ENCODE data around the gene SIPA1.

Gene SIPA1

GRCh38 chr11:65636108-65637031, 1.5 kb upstream of the SIPA1 start:
- H3K27ac ChIP-seq = peak overlapping the region; percentile 76
- no peak for TF ChIP-seq CTCF (IDR thresholded peaks at IDR 0.05)
- no peak for TF ChIP-seq ZFX (IDR thresholded peaks at IDR 0.05; ENCODE audit: borderline replicate concordance)

- peak overlapping the region; percentile 76 for H3K27ac ChIP-seq
- TF ChIP-seq CTCF (IDR thresholded peaks at IDR 0.05) = no peak
- no peak for TF ChIP-seq ZFX (IDR thresholded peaks at IDR 0.05; ENCODE audit: borderline replicate concordance)
These were observed 806 bp upstream of the SIPA1 start for GRCh38 chr11:65637032-65637557.

- peak overlapping the region; percentile 76 for H3K27ac ChIP-seq
These were observed 1.3 kb downstream of the SIPA1 start for GRCh38 chr11:65639228-65639597.

- no peak for TF ChIP-seq ZFX (IDR thresholded peaks at IDR 0.05; ENCODE audit: borderline replicate concordance)
- TF ChIP-seq CTCF (IDR thresholded peaks at IDR 0.05) = no peak
- no peak overlapping the region for H3K27ac ChIP-seq
These were observed 2.0 kb downstream of the SIPA1 start for GRCh38 chr11:65639623-65640482.

GRCh38 chr11:65640483-65641296, 2.8 kb downstream of the SIPA1 start:
- H3K27ac ChIP-seq = no peak overlapping the region
- TF ChIP-seq CTCF (IDR thresholded peaks at IDR 0.05) (no peak), ZFX (IDR thresholded peaks at IDR 0.05; ENCODE audit: borderline replicate concordance) (no peak)

- peak overlapping the region; percentile 17; the same call in 1 of the 2 replicates for H3K27ac ChIP-seq
- no peak for TF ChIP-seq ZFX (IDR thresholded peaks at IDR 0.05; ENCODE audit: borderline replicate concordance)
- no peak for TF ChIP-seq CTCF (IDR thresholded peaks at IDR 0.05)
These were observed 3.6 kb downstream of the SIPA1 start for GRCh38 chr11:65641297-65642013.

All from 22Rv1 (cell line).